Measurements from ENCODE around the gene SMIM17. TPM values are rescaled to one million over a fixed set of nuclear protein-coding genes. Genes with fewer than 3 reads are reported as not detected.

The SMIM17 gene
- total and polyA plus RNA-seq, 2 experiments from 2014 or later = 0.63 TPM; not detected in 1

- Histone ChIP-seq H4K20me1 (replicated peaks; ENCODE audit: insufficient read depth) (no peaks in the 10 kb centered on the region), H3K4me3 (no peak overlapping the region), H3K27me3 (ENCODE audit: insufficient read depth) (no peaks in the 10 kb centered on the region), H2AFZ (no peak overlapping the region), H3K79me2 (replicated peaks; ENCODE audit: insufficient read depth) (no peaks in the 10 kb centered on the region), H3K4me2 (no peak overlapping the region), H3K4me1 (ENCODE audit: insufficient read depth) (no peaks in the 10 kb centered on the region), H3F3A (replicated peaks; ENCODE audit: low read depth) (no peaks in the 10 kb centered on the region), H3K36me3 (ENCODE audit: insufficient read depth) (no peaks in the 10 kb centered on the region; the same call in 1 of the 2 replicates), H3K27ac (ENCODE audit: low read depth) (no peak overlapping the region), H3K9me2 (ENCODE audit: insufficient read depth) (no peaks in the 10 kb centered on the region)
- no peaks in the 10 kb centered on the region for H3K4me1 Mint-ChIP-seq
- DNase-seq (ENCODE audit: low spot score) = no peak
- H3K4me3 Mint-ChIP-seq = no peak overlapping the region
- no peak for ATAC-seq
- peaks cover 23% of the 10 kb centered on the region for H3K36me3 Mint-ChIP-seq (ENCODE audit: low read depth)
- no peak overlapping the region for H3K27ac Mint-ChIP-seq
- peaks cover 21% of the 10 kb centered on the region for H3K9me3 Mint-ChIP-seq
- TF ChIP-seq CREB1 (CRISPR knock-in tag; IDR thresholded peaks at IDR 0.05; ENCODE audit: low read depth) (no peak), STAT1 (IDR thresholded peaks at IDR 0.05; ENCODE audit: unreplicated experiment) (no peak), ZNF114 (CRISPR knock-in tag; IDR thresholded peaks at IDR 0.05) (no peak), EZH2phosphoT487 (IDR thresholded peaks at IDR 0.05; ENCODE audit: unreplicated experiment) (no peak), CTCF (conservative IDR thresholded peaks at IDR 0.05; ENCODE audit: low read depth in 2 of 2) (no peak), REST (IDR thresholded peaks at IDR 0.05; ENCODE audit: unreplicated experiment) (no peak), JUNB (IDR thresholded peaks at IDR 0.05; ENCODE audit: unreplicated experiment) (no peak), ZNF331 (CRISPR knock-in tag; IDR thresholded peaks at IDR 0.05; ENCODE audit: low read depth) (no peak), POLR2AphosphoS5 (IDR thresholded peaks at IDR 0.05; ENCODE audit: low read depth) (no peak), EZH2 (IDR thresholded peaks at IDR 0.05; ENCODE audit: low read depth, unreplicated experiment) (no peak), NANOG (IDR thresholded peaks at IDR 0.05; ENCODE audit: borderline replicate concordance) (no peak)
- TF ChIP-seq, protein P1, sequence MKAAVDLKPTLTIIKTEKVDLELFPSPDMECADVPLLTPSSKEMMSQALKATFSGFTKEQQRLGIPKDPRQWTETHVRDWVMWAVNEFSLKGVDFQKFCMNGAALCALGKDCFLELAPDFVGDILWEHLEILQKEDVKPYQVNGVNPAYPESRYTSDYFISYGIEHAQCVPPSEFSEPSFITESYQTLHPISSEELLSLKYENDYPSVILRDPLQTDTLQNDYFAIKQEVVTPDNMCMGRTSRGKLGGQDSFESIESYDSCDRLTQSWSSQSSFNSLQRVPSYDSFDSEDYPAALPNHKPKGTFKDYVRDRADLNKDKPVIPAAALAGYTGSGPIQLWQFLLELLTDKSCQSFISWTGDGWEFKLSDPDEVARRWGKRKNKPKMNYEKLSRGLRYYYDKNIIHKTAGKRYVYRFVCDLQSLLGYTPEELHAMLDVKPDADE (IDR thresholded peaks at IDR 0.05) = no peak
- TF ChIP-seq, protein P2, sequence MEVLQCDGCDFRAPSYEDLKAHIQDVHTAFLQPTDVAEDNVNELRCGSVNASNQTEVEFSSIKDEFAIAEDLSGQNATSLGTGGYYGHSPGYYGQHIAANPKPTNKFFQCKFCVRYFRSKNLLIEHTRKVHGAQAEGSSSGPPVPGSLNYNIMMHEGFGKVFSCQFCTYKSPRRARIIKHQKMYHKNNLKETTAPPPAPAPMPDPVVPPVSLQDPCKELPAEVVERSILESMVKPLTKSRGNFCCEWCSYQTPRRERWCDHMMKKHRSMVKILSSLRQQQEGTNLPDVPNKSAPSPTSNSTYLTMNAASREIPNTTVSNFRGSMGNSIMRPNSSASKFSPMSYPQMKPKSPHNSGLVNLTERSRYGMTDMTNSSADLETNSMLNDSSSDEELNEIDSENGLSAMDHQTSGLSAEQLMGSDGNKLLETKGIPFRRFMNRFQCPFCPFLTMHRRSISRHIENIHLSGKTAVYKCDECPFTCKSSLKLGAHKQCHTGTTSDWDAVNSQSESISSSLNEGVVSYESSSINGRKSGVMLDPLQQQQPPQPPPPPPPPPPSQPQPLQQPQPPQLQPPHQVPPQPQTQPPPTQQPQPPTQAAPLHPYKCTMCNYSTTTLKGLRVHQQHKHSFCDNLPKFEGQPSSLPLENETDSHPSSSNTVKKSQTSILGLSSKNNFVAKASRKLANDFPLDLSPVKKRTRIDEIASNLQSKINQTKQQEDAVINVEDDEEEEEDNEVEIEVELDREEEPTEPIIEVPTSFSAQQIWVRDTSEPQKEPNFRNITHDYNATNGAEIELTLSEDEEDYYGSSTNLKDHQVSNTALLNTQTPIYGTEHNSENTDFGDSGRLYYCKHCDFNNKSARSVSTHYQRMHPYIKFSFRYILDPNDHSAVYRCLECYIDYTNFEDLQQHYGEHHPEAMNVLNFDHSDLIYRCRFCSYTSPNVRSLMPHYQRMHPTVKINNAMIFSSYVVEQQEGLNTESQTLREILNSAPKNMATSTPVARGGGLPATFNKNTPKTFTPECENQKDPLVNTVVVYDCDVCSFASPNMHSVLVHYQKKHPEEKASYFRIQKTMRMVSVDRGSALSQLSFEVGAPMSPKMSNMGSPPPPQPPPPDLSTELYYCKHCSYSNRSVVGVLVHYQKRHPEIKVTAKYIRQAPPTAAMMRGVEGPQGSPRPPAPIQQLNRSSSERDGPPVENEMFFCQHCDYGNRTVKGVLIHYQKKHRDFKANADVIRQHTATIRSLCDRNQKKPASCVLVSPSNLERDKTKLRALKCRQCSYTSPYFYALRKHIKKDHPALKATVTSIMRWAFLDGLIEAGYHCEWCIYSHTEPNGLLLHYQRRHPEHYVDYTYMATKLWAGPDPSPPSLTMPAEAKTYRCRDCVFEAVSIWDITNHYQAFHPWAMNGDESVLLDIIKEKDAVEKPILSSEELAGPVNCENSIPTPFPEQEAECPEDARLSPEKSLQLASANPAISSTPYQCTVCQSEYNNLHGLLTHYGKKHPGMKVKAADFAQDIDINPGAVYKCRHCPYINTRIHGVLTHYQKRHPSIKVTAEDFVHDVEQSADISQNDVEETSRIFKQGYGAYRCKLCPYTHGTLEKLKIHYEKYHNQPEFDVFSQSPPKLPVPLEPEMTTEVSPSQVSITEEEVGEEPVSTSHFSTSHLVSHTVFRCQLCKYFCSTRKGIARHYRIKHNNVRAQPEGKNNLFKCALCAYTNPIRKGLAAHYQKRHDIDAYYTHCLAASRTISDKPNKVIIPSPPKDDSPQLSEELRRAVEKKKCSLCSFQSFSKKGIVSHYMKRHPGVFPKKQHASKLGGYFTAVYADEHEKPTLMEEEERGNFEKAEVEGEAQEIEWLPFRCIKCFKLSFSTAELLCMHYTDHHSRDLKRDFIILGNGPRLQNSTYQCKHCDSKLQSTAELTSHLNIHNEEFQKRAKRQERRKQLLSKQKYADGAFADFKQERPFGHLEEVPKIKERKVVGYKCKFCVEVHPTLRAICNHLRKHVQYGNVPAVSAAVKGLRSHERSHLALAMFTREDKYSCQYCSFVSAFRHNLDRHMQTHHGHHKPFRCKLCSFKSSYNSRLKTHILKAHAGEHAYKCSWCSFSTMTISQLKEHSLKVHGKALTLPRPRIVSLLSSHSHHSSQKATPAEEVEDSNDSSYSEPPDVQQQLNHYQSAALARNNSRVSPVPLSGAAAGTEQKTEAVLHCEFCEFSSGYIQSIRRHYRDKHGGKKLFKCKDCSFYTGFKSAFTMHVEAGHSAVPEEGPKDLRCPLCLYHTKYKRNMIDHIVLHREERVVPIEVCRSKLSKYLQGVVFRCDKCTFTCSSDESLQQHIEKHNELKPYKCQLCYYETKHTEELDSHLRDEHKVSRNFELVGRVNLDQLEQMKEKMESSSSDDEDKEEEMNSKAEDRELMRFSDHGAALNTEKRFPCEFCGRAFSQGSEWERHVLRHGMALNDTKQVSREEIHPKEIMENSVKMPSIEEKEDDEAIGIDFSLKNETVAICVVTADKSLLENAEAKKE (CRISPR knock-in tag; IDR thresholded peaks at IDR 0.05) = no peak
- peaks cover 6% of the 10 kb centered on the region for H3K27me3 Mint-ChIP-seq (ENCODE audit: insufficient read depth, low read depth, poor library complexity)
Measured at GRCh38 chr19:56692206-56692895, 49.4 kb downstream of the SMIM17 start.

Measured in GM23338 (cell line).